Activated T-helper 9 cell treated with anti-CD3 and anti-CD28 coated beads, Interleukin-2, amount 50 U/mL, for 16 hours (primary cell): ENCODE results near the gene MAGEA2B.
"Not testable (repeated sequence)": the region's sequence is repeated elsewhere in the genome, so short reads cannot be mapped to it uniquely, and the experiment has no call there.

Experiments
- DNase-seq: peaks from one replicate; pipeline ENCODE4 v3.0.0-alpha.2; 2020; ENCODE audit warnings: low read depth

The MAGEA2B gene

DNA sequence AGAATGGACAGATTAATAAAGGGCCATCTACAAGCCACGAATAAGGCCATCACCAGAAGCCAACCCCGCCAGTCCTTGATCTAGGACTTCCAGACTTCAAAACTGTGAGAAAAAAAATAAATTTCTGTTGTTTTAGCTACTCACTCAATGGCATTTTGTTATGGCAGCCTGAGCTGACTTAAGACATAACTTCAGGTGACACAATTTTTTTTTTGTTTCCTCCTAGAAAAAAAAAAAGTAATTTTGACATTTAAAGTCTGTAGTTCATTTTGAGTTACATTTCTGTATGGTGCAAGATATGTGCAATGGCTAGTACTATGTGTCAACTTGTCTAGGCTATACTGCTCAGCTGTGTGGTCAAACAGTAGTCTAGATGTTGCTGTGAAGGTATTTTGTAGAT, 44.5 kb downstream of the MAGEA2B start, which contains the start of gene CSAG3:
TSS of gene CSAG3 (plus strand) at position 301 of the 400 bp plus-strand sequence.
- DNase-seq: not testable (repeated sequence)

DNA sequence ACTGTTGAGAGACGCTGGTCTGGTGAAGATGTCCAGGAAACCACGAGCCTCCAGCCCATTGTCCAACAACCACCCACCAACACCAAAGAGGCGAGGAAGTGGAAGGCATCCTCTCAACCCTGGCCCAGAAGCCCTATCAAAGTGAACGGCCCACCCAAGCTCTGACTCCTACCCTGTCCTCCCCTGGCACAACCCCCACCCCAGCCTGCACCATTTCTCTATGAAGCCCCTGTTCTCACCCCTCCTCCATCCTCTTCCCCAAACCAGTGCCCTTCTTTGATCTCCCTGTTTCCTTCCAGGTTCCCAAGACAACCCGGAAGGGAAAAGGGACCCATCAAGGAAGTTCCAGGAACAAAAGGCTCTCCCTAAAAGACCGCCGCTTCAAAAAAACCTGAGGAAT, 45.1 kb downstream of the MAGEA2B start:
- not testable (repeated sequence) for DNase-seq

DNA sequence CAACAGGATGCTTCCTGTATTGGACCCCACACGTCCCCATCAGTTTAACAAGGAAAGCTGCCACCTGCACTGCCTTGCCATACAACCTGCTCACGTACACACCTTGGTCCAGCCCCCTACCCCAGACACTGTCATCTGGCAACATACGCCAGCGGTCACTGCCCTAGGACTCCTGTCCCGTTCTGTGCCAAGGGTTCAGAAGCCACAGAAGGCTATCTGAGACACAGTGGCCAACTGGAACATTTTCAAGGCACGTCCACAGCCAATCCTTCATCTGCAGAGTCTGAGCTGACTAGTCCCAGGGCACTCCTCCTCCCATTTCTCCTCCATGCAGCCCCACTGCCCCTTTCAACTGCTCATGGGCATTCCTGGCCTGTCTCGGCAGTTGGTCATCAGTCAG, 47.2 kb downstream of the MAGEA2B start:
- not testable (repeated sequence) for DNase-seq

DNA sequence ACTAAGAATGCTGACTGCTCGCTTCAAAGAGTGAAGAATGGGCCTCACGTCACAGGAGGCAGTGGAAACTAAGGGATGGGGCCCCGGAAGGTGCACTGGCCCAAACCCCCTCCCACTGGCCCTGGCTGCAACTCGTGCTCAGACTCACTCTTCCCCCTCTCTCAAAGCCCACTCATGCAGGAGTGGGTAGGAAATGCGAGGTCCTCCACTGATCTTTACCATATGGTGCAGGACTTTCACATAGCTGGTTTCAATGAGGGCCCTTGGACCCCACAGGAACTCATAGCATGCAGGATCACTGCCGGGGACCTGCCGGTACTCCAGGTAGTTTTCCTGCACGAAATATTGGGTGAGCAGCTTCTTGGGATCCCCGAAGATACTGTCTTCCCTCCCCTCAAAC, 52.1 kb downstream of the MAGEA2B start:
- not testable (repeated sequence) for DNase-seq
